GM21360 (cell line): ENCODE results near the gene PFDN4.

Experiments used
- ATAC-seq: cut with Tn5 transposase; IDR thresholded peaks from one replicate; pipeline ENCODE4 v1.9.1; 2021; ENCODE audit warnings: mild to moderate bottlenecking, moderate library complexity; ENCODE audit not compliant: unreplicated experiment

PFDN4 gene

GRCh38 chr20:54200487-54201267 is 7.2 kb upstream of the PFDN4 start:
- ATAC-seq: no peak

DNA sequence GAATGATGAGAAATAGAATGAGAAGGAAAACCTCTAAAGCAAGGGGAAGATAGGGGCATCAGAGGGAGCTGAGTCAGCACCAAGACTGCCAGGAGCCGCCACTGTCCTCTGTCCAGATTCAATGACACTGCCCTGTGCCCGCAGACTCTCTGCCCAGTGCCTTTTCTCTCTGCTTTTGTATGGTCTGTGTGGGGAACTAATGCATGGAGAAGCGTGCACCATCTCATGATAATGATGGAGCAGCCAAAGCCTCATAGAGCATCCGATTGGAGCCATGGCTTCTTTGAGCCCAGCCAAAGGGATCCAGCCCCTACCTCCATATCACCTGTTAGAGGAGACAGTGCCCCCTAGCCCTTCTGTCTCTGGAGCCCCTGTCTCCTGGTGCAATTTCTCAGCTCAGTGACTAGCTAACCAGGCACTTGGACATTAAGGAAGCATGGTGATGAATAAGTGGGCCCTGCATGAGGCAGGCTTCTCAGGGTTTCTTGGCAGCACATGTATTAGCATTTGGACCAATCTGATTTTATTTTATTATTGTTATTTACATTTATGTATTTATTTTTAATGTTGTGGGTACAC is 6.5 kb upstream of the PFDN4 start:
- no peak for ATAC-seq

GRCh38 chr20:54203281-54203680 is 4.6 kb upstream of the PFDN4 start:
- no peak for ATAC-seq

DNA sequence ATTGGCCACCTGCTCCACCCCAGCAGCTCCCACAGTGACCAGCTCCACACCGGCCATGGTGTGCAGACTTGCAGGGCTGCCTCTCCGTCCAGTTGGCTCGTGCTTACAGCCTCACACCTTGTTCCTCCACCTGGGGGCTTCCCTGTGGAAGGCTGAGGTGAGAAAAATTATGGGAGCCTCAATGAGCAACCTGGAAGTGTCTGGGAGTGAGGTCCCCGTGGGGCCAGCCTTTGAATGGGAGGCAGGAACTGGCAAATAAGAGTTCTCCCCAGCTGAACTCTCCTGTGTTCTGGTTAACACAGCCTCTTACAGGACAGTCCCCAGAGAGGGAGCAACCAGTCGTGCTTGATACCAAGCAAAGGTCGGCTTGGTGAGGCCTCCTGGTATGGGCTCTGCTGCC is 3.8 kb upstream of the PFDN4 start:
- no peak for ATAC-seq

GRCh38 chr20:54204481-54204880 is 3.4 kb upstream of the PFDN4 start:
- no peak for ATAC-seq

DNA sequence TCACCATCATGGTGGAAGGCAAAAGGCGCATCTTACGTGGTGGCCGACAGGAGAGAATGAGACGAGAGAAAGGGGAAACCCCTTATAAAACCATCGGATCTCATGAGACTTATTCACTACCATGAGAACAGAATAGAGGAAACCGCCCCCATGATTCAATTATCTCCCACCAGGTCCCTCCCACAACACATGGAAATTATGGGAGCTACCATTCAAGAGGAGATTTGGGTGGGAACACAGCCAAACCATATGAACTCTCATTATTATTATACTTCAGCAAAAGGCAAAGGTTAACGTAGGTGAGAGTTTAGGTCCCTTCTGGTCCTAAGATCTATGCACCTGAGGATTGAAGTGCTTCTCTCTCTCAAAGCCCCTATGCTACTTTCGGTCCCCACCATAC is 2.4 kb upstream of the PFDN4 start:
- ATAC-seq: no peak

DNA sequence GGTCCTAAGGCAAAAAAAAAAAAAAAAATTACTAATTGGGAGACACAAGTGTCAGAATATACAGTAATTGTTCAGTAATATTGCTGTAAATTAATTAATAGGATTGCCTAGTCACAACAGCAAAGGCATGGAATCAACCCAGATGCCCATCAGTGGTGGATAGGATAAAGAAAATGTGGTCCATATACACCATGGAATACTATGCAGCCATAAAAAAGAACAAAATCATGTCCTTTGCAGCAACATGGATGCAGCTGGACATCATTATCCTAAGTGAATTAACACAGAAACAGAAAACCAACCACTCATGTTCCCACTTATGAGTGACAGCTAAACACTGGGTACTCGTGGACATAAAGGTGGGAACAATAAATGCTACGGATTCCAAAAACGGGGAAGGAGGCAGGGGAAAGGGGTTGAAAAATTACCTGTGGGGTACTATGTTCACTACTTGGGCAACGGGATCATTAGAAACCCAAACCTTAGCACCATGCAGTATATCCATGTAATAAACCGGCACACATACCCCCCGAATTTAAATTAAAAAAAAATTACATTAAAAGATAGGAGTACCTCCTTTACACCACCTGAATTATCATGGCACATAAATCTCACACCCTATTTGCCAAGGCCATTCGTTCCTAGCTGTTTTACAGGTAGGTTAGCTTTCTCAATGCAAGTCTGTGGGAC is 689 bp upstream of the PFDN4 start:
- no peak for ATAC-seq

GRCh38 chr20:54208548-54209176 is 775 bp downstream of the PFDN4 start:
- peak; percentile 11 for ATAC-seq

DNA sequence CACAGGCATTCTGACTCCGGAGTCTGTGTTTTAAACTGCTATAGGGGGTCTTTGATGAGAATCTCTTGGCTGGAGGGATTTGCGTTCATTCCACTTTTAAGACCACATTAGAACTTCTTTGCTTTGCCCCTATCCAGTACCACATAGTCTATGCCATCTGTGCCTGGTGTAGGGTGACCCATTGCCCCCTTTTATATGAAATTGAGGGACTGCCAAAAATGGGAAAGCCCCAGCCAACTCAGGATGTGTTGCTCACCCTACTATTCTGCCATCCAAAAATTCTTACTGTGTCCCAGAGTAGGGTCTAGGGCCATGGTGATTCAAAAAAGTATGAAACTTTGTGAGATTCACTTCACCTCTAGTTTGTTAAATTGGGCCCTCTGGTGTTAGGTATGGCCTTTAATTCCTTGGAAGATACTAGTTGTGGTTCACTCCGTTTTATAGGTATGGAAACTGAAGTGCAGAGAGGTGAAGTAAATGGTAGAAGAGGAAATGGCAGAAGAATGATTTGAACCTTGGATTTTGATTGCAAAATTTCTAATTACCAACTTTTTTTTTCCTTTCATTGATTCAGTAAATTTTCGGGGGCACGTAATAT is 1.4 kb downstream of the PFDN4 start:
- no peak for ATAC-seq

DNA sequence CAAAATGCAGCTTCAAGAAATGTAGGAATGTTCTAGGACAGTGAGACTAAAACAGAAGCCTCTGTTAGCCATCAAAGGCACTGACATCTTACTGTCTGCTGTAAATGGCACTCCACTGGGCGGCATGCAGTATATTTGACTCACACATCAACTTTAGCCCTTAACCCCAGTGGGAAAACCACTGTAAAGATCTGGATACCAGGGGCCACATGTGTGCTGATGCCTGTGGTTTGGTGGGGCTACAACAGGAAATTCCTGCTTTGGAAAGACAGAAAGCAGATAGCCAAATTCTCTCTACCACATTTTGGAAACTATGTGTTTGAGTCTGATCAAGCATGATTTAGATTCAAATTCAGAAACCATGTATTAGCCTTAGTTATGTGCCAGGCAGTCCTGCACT is 4.3 kb downstream of the PFDN4 start:
- ATAC-seq: no peak

GRCh38 chr20:54212871-54213270 is 5.0 kb downstream of the PFDN4 start:
- no peak for ATAC-seq

DNA sequence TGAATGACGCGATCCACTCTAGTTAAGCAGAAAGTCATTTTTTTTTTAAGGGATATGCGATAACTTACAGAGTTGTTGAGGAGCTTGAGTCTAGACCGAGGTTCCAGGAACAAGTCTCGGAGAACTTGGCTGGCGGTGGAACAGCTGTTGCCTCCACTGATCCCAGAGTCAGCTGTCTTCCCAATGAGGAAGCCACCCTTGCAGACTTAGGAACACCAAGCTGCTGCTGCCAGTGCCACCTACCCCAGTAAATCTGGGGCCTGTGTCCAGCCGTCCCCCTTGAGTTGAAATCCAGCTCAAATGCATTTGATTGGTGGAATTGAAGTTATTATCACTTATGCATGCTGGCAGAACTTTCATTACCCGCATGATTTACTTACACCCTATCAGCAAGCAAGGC is 6.7 kb downstream of the PFDN4 start:
- ATAC-seq: no peak

DNA sequence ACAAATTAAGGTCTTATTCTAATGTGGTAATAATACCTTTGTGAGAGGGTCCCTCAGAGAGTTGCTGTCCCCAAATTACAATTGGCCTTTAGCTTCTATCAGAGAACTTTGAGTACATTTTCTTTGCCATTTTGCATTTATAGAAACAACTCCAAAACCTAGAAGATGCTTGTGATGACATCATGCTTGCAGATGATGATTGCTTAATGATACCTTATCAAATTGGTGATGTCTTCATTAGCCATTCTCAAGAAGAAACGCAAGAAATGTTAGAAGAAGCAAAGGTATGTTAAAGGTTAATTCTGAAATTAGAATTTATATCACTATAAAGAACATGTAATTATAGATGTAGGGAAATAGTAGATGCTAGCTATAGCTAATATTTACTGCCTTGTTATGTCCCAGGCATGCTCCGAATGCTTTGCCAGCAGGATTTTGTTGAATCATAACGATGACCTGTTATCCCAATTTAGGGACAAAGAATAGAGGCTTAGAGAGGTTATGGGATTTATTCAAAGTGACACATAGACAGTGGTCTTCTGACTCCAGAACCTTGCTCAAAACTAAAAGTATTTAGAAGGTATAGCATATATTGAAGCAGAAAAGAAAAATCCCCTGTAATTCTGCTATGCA is 7.4 kb downstream of the PFDN4 start:
- no peak for ATAC-seq

- no peak for ATAC-seq
These were observed 9.9 kb downstream of the PFDN4 start for GRCh38 chr20:54217762-54218161.

- no peak for ATAC-seq
These were observed 10.6 kb downstream of the PFDN4 start for GRCh38 chr20:54218470-54218869.

GRCh38 chr20:54219751-54220426 is 12.0 kb downstream of the PFDN4 start:
- ATAC-seq: no peak

DNA sequence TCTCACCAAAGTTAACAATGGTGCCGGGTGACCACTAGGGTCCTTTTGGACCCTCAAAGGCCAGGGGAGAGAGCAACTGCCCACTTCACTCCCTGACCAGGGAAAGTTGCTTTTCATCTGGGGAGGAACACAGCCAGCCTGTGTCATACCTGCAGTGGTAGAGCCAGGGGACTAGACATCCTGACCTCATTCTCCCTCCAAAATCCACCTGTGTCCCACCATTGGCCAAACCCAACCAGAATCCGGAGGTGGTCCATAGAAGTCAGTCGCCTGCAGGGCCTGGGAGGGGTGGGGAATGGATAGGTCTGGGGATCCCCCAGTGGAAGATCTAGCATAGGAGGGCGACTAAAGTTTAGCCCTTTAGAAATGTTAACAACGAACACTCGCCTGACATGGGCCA is 12.8 kb downstream of the PFDN4 start:
- no peak for ATAC-seq

DNA sequence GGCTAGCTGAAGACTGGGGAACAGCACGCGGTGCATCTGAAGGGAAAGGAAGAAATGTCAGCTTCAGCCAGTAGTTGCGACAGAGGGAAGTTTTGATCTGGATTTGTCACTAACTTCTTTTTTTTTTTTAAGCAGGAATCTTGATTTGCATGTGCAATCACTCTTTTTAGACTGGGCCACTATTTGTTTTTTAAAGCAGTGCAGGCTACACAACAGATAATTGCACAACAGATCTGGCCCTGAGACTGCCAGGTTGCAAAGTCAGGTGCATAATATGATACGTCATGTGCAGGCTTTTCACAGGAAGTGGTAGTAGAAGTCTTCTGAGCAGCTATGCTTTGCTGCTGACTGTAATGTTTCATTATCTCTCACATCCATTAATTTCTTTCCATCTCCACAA is 13.5 kb downstream of the PFDN4 start:
- ATAC-seq: no peak

DNA sequence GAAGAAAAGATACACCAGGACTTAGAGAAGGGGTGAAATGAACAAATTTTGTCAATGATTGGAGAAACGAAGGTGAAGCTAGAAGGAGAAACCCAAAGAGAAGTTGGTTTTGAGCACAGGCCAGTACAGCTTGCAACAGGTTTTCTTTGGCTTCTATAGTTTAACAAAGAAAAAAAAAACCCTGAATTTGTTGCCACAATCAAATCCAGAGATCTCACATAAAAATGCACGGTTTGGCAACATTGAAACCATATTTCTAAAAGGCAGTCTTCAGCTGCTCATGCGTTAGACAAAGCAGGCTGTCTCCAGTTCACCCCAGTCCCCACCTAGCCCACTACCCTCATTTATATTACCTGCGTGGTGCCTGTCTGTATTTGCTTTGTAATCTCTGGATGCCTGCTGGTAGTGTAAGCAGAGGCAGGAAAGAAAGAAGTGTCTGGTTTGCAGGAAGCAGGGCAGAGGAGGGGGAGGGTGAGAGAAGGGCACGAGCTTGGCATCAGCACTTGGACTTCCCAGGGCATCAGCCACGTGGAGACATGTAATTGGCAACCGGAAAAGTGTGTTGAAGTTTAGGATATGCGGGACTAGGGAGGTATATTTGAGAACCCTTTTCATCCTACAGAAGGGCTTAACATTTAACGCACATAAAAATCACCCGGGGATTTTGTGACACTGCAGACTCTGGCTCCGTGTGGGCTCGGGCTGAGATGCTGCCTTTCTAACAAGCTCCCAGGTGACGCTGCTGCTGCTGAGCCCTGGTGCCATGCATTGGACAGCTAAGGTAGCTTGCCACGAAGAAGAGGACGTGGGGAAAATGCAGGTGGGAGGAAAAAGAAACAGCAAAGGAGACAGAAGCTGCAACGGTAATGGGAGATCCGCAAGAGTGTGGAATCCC is 14.4 kb downstream of the PFDN4 start:
- no peak for ATAC-seq
